ACHN (cell line): Measurements from ENCODE around the gene SRPK3.
"Not testable (repeated sequence)": the region's sequence is repeated elsewhere in the genome, so short reads cannot be mapped to it uniquely, and the experiment has no call there.

Experiments used
- DNase-seq: peaks from one replicate; pipeline ENCODE4 v3.0.0-alpha.2; 2015
- in situ Hi-C: cut with HindIII; loops from 2 replicates; pipeline ENCODE4 v1.10.0; 2017; ENCODE audit warnings: low sequenced_read_pairs, low pct_ligation_motif_present, low pct_unique_long_range_greater_than_20kb

SRPK3 gene

DNA sequence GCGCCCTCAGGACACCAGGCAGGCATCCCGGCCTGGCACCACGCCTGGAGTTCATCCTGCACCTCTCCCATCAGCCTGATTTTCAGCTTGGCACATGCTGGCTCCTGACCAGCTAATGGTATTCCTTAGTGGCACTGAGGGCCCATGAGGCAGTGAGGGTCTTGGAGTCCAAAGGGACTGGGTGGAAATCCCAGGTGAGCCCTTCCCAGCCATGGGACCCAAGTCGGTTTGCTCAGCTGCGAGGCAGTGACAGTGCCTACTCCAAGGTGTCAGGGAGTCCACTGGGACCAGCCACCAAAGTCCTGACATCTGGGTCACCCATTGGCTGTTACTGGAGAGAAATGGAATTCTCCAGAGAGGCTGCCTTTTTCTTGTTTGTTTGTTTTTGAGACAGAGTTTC is 18.5 kb downstream of the SRPK3 start:
- DNase-seq = no peak
- in situ Hi-C loops = no loop called here

DNA sequence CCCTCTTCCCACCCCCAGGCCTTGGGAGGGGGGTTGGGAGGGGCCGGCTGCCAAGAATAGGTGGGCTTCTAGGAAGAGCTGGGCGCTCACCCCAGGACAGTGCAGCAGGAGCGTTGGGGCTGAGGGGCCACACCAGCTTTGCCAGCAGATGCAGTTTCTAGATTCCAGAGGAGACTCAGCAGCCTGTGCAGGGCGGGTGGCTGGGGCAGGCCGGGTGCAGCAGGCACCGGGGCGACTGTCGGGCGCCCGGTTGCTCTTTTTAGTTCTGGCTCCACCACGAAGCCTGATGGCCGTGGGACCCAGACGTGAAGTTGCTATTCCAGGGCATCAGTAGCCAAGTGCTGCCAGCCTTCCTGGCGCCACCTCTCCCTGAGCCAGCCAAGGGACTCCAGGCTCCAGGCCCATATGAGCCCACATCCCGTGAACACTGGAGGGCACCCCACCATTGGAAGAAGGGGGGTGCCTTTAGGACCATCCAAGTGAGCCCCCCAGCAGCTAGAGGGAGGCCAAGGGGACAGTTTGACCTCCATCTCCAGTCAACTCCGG is 19.4 kb downstream of the SRPK3 start:
- no peak for DNase-seq
- in situ Hi-C loops = no loop called here

DNA sequence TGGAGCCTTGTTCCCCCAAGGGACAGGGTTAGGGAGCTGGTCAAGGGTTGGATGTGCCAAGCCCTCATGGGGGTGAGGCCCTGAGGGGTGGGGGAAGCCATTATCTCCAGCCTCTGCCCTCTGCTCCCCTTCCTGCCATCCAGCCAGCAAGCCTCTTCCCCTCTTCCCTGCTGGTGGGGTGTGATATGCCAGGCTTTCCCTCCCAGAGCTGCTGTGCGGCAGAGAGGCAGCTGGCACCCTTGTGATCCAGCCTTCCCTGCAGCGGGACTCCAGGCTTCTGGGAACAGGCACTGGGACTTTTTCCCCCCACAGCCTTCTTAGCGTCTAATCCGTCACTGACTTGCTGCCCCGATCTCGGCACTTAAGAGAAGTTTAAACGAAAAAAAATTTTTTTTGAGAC is 19.9 kb downstream of the SRPK3 start:
- in situ Hi-C loops = no loop called here
- no peak for DNase-seq

DNA sequence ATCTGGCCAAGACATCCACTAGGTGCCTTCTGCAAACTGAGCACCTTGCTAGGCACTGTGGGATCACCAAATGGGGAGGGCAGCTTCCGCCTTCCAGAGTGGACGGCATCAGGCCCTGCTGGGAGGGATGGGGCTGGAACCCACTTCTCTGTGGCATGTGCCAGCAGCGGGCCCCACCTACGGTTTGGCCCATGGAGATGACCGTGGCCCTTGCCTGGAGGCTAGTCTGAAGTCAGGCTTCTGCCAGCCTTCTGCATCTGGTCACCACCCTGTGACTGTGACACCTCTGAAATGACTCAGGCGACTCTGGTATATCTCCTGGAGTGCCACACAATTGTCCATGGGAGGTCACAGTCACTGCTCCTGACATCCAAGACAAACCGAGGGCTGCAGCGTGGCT is 20.8 kb downstream of the SRPK3 start:
- in situ Hi-C loops = no loop called here

DNA sequence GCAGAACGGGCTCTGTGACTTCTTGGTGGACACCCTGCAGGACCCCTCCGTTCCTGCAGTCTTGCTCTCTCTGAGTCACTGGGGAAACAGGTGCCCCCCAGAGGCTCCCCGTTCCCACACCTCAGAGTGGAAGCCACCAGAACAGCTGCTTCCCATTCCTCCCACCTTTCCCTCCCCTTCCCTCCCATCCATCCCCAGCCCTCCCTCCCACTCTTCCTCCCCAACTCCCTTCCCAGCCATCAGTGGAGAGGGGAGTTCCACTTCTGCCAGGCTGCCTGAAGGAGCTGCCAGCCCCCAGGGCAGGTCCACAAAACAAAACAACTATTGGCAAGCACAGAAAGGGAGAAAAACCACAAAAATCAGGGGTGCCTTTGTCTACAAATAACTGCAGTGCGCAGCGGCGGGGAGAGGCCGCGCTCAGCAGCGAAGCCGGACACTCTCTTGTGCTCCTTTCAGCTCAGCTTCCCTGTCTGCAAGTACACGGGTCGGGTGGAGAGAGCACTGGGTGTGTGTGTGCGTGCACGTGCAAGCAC is 21.7 kb downstream of the SRPK3 start:
- DNase-seq = no peak
- in situ Hi-C loops = no loop called here

More for the DNA sequence above, 20.8 kb downstream of the SRPK3 start:
- no peak for DNase-seq

DNA sequence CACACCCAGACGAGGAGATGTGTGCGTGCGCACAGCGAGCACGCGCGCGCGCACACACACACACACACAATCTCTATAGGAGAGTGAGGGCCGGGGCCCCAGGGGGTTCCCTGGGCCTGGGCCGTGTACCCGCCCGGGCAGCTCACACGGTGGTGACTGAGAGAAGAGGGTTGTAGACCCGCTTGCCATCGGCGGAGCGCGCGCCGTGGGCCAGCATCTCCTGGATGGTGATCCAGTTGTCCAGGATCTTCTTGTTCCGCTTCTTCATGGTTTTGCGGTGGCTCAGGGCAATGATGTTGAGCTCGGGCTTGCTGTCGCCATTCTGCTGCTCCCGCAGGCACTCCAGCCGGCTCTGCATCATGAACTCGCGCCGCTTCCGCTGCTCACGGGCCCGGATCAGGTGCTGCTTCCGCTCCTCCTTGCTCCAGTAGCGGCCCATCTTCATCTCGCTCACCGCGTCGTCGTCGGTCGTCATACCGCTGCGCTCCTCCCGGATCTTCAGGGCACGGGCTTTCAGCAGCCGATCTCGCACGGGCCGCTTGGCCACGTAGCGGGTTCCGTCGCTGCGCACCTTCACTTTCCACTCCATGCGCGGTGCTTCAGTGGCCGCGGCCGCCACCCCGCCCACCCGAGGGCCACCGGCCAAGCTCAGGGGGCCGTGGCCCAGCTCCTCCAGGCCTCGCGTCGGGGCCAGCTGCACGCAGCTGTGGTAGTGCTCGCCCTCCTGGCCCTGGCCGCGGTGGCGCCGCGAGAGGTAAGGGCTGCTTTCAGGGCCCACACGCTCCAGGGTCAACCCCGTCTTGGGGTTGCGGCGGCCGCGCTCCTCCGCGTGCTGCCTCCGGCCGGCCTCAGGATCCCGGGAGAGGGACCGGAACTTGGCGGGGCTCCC is 22.6 kb downstream of the SRPK3 start:
- DNase-seq = no peak
- in situ Hi-C loops = no loop called here

DNA sequence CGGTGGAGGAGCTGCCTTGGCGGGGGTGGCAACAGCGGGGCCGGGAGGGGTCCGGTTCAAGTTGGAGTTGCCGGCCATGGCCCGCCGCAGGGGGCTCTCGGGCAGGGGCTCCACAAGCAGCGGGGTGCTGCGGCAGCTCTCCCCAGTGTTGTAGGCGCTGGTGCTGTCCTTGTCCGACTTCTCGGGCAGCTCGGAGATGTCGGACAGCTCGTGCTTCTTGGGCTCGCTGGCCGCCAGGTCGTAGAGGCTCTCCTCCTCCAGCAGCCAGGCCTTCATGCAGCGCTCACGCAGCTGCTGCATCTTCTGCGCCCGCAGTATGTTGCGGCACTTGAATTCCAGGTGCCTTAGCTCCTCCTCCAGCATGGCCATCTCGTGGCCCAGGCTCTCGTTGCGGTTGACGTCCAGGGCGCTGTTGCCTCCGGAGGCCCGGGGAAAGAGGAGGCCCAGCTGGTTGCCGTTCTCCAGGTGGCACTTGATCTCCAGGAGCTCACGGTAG is 23.3 kb downstream of the SRPK3 start:
- in situ Hi-C loops = no loop called here
- DNase-seq = no peak

DNA sequence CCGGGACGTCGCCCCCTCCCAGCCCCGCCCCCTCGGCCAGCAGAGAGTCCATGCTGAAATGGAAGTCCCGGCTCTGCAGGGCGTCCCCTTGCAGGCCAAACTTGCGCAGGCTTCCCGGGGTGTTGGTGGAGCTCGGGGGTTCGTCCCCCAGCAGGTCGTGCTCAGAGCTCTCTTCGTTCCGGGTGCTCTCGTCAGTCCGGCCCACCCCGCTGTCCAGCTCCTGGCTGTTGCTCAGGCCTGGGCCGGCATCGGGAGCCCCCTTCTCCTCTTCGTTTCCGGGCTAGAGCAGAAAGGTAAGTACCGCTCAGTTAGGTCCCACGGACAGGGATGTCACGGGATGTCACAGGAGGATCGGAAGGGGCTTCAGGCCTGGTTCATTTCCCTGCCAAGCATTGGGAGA is 23.8 kb downstream of the SRPK3 start:
- no peak for DNase-seq
- in situ Hi-C loops = no loop called here

DNA sequence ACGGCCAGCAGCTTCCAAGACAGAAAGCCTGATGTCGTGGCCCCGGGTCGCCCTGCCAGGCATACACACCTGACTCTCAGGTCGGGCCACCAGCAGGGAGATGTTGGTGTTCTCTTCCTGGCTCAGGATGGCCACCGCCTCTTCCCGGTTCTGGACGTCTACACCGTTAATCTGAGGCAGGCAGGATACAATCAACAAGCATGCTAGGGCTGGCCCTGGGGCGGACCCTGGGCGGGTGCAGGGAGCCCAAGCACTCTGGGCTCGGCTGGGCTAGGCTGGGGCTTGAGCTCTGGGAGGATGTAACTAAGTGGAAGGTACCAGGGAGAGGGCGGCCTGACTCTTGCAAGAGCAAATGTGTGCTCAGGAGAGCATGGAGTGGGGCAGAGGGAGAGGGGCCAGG is 24.6 kb downstream of the SRPK3 start:
- no peak for DNase-seq
- in situ Hi-C loops = no loop called here

DNA sequence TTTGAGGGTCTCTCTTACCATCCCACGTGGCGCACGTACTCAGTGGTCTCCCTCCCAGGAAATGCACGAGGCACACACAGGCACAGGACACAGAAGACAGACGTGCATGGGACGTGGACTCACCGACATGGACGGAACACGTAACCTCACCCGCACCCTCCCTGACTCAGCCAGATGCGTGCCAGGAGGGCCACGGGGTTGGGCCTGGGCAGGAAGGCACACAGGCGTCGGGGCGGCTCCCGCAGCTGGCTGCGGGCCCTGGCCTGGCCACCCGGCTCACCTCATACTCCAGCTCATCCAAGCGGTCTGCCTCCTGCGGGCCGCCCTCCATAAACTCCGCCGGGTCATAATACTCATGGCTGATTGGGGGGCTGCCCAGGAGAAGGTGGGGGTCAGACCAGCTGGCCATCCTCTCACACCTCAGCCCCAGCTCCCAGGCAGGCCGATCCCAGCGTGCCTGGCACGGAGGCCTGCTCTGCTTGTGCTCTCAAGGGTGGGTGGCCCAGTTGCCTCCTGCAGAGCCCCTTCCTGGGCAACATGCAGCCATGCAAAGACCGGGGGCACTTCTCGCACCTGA is 26.2 kb downstream of the SRPK3 start:
- DNase-seq = no peak
- in situ Hi-C loops = no loop called here

DNA sequence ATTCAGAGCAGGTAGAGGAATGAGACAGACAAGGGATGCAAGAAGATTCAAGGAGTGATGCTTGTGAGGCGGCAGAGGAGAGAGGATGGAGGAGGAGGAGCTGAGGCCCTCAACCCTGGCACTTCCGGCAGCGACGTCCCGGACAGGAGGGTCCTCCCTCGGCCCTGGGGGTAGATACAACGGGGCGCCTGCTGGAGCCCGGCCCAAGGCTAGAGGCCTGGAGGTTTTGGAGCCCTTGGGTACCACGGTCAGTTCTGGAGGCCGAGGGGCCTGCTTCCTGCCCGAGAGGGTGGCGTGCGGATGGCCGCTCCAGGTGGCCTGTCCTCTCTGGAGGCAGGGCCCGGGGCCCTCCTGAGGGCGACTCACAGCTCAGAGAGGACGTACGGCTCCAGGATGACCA is 27.1 kb downstream of the SRPK3 start:
- DNase-seq = no peak
- in situ Hi-C loops = no loop called here

DNA sequence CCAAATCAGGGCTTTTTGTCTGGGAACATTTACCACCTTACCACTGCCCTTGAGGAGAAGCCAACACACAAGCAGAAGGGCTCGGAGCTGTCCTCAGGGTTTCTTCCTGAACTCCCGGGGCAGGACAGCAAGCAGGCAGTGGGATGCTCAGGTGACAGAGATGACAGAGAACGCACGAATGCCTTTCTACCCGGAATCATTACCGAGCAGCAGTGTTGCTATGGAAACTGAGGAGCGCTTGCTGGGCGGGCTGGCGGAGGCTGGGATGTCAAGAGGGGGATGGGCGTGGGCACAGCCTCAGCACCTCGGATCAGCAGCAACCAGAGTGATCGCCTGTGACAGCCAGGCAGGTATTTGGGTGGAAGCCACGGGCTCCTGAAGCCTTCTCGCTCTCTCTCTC is 31.4 kb downstream of the SRPK3 start:
- DNase-seq = no peak
- in situ Hi-C loops = no loop called here

DNA sequence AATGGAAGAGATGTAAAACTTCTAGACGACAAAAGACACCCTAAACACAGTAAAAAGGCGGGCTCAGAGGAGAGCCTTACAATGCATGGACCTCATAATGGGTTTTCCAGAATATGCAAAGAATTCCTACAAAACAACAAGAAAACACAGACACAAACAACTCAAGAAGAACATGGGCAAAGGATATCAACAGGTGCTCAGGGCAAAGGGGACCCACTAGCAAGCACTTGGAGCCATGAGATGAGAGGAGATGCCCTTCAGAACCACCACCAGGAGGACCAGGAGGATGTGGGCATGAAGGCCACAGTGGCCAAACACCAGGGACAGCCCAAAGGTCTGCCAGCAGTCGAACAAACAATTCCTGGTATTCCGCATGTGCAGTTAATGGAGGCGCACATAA is 32.3 kb downstream of the SRPK3 start:
- in situ Hi-C loops = no loop called here
- DNase-seq = no peak

DNA sequence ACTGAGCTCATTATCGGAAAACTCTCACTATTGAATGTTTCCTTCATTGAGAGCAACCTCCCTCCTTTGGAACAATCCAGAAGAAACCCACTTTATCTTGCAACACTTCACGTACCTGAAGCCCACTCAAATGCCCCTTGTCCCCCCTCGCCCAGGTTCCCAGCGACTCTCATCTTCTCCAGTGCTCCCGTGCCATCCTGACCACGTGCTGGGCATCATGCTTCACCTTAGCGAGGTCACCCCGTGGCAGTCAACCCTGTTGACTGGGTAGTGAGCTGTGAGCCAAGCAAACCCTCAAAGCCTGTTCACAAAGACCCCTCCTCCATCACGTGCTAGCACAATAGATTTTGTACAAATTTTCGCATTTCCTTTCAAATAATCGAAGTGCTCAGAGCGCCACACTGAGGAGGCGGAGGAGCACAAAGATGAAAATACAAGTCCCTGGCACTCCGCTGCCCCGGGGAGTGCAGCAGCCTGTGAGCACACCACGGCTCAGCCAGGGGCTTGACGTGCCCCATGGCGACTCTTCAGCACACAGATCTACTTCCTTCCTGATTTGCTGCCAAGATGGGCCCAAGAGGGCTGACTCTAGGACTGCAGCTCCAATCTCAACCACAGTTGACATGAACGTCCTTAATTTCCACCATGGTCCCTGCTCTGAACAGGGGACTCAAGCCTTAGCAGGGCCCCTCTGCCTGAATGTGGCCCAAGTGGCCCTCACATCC is 33.9 kb downstream of the SRPK3 start:
- no peak for DNase-seq
- in situ Hi-C loops = no loop called here

DNA sequence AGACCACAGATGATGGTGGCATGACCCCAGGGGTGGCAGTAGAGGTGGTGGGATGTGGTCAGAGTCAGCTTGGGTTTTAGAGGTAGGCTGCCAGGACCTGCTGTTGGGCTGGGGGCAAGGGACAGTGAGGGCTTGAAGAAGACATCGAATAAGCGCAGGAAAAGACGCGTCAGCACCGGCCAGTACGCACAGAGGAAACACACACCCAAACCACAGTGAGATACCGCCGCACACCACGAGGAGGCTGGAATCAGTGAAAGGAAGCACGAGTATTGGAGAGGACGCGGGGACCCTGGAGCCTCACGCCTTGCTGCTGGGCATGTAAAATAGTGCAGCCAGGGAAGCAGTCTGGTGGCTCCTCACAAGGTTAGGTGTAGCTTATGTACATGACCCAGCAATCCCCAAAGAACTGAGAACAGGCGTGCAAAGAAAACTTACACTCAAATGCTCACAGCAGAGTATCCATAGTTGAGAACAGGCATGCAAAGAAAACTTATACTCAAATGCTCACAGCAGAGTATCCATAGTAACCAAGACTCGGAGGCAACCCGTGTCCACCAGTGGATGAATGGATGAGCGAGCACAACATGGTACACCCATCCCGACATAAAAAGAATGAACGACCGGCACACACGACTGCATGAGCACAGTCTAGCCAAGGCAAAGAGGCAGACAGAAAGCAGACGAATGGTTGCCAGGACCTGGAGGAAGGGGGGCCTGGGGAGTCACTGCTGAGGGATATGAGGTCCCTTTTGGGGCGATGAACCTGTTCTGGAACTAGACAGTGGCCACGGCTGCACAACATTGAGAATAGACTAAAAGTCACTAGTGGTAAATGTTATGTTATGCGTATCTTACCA is 36.2 kb downstream of the SRPK3 start:
- DNase-seq = no peak
- in situ Hi-C loops = no loop called here

DNA sequence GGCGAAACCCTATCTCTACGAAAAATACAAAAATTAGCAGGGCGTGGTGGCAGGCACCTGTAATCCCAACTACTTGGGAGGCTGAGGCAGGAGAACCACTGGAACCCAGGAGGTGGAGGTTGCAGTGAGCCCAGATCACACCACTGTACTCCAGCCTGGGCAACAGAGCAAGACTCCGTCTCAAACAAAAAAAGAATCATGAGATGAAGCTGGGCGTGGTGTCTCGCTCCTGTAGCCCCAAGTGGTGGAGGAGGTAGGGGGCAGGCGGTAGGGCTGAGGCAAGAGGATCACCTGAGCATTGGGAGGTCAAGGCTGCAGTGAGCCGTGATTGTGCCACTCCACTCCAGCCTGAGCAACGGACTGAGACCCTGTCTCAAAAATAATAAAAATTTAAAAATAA is 37.2 kb downstream of the SRPK3 start:
- DNase-seq, in situ Hi-C loops: not testable (repeated sequence)

DNA sequence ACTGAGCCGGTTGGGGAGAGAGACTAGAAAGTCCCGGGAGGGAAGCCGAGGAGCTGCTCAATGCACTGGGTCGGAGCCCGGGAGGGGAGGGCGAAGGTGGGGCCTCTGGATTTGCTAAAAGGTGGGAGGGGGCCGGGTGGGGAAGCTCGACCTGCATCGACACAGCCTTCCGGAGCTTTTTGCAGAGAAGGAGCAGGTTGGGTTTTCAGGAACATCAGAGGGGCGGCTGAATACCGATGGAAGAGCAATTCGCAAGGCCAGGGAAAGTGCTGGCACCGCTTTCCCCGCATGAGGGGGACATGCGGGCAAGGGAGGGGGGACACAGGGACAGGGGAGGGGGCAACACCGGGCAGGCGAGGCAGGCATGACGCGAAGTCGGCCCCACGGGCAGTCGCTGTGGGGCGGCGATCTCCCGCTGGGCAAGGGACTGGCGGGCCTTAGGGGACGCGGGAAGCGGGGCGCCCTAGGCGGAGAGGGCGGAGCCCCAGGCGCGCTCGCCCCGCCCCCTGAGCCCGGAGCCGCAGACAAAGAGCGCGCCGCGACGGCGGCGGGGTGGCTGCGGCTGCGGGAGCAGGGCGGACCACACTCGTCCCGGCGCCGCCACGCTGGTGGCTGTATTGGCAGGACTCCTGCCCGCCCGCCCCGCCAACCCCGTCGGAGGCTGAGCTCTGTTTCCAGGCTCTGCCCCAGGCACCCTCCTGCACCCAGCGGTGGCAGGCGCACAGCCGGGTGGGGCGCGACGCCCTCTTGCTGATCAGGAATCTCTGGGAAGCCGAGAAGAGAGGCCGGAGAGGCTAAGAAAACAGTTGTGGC is 37.9 kb downstream of the SRPK3 start:
- DNase-seq = peak; percentile 2
- in situ Hi-C loops = no loop called here
